NCI-H774 (cell line): Measurements from ENCODE around the gene ARFRP1.
"Not testable (repeated sequence)": the region's sequence is repeated elsewhere in the genome, so short reads cannot be mapped to it uniquely, and the experiment has no call there.

Experiments
- DNase-seq: peaks from one replicate; lab custom pipeline; 2025; lab: John Stamatoyannopoulos, UW

ARFRP1 gene

GRCh38 chr20:63732118-63733095 lies 24.6 kb upstream of the ARFRP1 start:
- no peak for DNase-seq

- DNase-seq, result no peak
Observed at GRCh38 chr20:63731410-63731809, 23.6 kb upstream of the ARFRP1 start.

DNA sequence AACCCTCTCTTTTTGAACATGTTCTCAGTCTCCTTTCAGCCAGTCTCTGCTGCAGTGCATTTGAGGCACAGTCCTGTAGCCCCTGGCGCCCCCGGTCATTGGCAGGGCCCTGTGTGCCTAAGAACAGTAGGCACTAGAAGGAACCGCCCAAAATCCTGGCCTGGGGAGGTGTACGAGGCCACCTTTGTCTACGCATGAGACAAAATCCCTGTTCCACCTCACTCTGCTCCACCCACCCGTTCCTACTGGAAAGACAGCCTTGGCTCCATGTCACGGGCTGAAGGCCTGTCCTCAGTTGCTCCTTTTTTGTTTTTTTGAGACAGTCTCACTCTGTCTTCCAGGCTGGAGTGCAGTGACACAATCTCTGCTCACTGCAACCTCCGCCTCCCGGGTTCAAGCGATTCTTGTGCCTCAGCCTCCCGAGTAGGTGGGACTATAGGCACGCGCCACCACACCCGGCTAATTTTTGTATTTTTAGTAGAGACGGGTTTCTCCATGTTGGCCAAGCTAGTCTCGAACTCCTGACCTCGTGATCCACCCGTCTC lies 22.5 kb upstream of the ARFRP1 start:
- DNase-seq, result not testable (repeated sequence)

DNA sequence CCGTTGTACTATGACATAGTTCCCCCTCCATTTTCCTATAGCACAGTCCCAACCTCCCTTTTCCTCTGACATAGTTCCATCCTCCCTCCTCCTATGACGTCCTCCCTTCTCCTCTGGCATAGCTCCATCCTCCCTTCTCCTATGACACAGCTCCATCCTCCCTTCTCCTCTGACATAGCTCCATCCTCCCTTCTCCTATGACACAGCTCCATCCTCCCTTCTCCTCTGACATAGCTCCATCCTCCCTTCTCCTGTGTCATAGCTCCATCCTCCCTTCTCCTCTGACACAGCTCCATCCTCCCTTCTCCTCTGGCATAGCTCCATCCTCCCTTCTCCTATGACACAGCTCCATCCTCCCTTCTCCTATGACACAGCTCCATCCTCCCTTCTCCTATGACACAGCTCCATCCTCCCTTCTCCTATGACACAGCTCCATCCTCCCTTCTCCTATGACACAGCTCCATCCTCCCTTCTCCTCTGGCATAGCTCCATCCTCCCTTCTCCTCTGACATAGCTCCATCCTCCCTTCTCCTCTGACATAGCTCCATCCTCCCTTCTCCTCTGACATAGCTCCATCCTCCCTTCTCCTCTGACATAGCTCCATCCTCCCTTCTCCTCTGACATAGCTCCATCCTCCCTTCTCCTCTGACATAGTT lies 15.3 kb upstream of the ARFRP1 start:
- not testable (repeated sequence) for DNase-seq

DNA sequence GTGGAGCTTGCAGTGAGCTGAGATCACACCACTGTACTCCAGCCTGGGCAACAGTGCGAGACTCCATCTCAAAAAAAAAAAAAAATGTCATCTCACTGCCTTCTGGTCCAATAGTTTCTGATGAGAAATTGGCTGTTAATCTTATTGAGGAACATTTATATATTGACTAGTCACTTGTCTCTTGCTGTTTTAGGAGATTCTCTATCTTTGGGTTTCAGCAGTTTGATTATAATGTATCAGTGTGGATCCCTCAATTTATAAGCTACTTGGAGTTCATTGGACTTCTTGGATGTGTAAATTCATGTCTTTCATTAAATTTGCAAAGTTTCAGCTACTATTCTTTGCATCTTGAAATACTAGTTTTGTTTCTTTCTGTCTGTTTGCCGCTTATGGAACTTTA lies 11.2 kb upstream of the ARFRP1 start:
- no peak for DNase-seq

DNA sequence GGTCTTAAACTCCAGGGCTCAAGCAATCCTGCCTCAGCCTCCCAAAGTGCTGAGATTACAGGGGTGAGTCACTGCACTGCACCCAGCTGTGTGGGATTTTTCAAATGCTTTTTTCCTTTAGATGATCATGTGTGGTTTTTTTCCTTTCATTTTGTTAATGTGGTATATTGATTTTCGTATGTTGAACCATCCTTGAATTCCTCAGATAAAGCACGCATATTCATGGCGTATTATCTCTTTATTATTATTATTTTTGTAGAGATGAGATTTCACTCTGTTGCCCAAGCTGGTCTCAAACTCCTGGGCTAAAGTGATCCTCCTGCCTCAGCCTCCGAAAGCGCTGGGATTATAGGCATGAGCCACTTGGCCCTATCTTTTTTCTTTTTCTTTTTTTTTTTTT lies 7.1 kb upstream of the ARFRP1 start:
- DNase-seq, result no peak

DNA sequence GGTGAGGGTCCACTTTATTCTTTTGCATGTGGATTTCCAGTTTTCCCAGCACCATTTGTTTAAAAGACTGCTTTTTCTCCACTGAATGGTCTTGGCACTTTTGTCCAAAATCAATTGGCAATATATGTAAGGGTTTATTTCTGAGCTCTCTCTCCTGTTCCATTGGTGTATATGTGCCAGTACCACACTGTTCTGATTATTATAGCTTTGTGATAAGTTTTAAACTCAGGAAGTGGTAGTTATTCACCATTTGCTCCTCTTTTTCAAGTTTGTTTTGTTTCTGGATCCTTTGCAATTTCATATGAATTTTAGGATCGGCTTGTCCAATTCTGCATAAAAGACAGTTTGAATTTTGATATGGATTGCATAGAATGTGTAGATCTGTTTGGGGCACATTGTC lies 4.4 kb upstream of the ARFRP1 start:
- DNase-seq, result no peak

DNA sequence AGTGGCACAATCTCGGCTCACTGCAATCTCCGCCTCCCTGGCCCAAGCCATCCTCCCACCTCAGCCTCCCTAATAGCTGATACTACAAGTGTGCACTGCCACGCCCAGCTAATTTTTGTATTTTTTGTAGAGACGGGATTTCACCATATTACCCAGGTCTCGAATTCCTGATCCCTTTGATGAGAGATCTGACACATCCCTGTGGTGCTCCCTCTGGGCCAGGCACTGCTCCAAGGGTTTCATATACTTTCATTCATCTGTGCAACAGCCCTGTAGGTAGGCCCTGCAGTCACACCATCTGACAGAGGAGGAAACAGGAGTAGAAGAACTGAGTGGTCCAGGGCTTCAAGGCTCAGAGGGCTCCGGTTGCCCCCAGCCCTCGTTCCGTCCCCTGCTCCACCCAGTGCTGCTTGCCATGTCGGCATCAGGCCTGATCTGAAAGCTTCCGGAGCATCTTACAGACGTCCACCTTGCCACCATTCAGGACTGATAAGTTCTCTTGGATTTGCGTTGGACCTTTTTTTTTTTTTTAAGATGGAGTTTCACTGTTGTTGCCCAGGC lies 3.4 kb upstream of the ARFRP1 start:
- DNase-seq, result no peak

GRCh38 chr20:63709149-63709527 lies 1.4 kb upstream of the ARFRP1 start:
- no peak for DNase-seq

DNA sequence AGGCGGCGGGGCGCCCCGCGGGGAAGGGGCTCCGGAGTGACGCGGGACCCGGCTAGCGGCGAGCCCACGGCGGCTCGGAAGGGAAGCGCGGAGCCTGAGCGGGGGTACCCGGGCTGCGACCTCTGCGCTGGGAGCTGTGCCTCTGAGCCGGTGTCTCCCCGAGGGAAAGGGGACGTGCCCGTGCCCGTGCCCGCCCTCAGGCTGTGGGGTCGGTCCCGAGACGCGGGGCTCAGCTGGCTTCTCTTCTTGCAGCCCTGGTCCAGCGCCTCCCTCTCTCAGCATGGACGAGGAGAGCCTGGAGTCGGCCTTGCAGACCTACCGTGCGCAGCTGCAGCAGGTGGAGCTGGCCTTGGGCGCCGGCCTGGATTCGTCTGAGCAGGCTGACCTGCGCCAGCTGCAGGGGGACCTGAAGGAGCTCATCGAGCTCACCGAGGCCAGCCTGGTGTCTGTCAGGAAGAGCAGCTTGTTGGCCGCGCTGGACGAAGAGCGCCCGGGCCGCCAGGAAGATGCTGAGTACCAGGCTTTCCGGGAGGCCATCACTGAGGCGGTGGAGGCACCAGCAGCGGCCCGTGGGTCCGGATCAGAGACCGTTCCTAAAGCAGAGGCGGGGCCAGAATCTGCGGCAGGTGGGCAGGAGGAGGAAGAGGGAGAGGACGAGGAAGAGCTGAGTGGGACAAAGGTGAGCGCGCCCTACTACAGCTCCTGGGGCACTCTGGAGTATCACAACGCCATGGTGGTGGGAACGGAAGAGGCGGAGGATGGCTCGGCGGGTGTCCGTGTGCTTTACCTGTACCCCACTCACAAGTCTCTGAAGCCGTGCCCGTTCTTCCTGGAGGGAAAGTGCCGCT lies 749 bp upstream of the ARFRP1 start:
- DNase-seq, result no peak

- DNase-seq, result no peak
Observed at GRCh38 chr20:63706852-63707557, 771 bp downstream of the ARFRP1 start.

DNA sequence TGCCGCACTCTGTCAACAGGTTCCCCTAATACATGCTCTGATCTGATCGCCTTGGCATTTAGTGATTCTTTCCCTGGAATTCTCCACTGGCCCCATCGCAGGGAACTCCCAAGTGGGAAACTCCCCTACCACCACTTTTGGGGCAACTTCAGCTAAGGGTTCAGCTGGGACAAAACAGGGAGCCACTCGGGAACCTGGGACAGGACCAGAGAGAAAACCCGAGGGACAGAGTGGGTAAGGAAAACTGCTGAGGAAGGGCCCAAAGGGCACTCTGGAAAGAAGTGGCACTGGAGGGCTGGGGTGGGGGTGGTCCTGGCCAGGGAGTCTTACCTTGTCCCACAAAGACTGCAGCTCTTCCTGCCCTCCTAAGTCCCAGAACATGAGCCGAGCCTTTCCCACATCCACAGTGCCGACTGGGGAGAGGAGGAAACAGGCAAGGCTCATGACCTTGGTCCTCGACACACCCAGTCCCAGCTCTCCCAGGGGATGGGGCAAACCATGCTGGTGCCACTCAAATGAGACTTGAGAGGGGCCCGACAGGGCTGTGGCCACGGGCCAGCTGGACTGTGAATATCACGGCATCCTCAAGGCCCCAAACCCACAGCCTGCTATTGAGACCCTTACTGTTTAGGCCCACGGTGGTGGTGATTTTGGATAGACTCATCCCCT lies 1.6 kb downstream of the ARFRP1 start:
- no peak for DNase-seq

DNA sequence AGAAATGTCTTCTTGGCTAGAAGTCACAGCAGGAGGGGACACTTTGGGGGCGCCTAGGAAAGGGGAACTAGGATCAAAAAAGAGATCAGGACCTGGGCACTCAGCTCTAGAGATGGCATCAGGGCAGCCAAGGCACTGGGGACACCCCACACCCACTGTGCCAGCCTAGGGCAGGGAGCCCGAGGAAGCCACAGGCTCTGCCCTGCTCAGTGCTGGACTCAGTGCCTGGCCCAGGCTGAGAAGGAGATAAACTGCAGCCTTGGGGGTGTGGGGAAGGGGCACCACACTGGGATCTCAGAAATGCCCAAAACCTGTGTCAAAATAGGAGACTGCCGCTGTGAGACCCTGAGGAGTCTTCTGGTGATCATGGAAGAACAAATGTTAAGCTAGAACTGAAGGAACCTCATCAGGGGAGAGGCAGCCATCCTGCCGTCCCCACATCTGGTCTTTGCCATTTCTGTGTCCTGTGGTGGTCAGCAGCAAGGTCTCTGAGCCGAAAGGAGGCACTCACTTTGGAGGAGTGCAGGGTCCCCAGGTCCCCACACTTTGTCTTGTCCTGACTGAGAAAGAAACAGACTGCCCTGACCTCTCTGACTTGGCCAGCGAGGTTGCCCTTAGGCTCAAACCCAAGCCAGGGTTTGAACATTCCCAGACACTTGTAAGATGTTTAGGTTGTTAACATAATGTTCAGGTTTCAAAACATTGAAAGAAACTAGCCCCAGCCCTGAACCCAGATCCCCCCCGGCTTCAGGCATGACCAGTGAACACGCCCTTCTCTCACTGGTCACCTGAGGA lies 2.3 kb downstream of the ARFRP1 start:
- no peak for DNase-seq

GRCh38 chr20:63704749-63705117 lies 3.0 kb downstream of the ARFRP1 start:
- DNase-seq, result no peak

GRCh38 chr20:63703976-63704748 lies 3.6 kb downstream of the ARFRP1 start:
- no peak for DNase-seq

DNA sequence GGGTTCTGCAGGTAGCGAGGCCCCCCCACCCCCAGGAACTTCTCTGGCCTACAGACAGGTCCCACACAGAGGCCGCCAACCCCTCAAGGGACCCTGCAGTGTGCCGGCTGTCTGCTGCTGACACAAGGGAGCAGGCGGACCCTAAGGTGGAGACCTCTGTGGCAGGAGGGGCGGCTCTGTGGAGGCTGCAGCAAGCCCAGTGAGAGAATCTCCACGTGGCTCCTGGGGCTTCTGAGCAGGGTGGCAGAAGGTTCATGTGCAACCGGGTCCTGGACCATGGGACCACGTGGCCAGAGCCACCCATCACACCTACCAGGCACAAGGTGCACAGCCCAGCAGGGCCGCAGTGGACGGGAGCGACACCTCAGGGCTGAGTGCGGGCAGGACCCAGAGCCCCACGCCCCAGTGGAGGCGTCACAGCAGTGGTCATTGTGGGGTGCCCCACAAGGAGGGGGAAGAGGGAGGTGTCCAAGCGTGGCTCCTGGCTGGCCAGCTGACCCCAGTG lies 4.3 kb downstream of the ARFRP1 start:
- no peak for DNase-seq

DNA sequence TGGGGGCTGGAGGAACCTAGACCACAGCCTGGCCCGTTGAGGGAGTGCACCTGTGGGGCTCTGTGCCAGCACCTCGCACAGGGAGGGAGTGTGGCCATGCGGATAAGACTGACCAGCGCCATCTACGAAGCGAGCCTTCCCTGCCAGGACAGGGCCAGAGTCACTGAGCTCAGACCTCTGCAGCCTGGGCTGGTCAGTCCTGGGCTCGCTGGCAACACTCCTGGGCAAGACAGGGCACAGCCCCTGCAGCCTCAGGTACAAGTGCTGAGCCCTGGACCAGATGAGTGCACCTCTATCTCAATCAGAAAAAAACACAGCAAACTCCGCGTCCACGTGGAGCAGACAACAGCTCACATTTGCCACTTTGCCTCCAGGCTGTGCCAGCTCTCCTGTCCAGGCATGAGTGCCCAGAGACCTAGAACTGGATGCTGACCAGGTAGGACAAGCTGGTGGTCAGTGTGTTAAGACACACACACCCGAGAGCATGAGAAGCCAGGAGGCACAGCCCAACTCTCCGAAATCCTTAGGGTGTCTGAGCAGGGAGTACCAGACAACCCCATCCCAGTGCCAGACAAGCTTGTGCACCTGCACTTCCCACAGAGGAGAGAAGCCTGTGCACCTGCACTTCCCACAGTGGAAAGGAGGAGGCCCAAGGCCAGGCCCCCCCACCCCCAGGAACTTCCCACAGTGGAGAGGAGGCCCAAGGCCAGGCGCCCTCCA lies 4.9 kb downstream of the ARFRP1 start:
- no peak for DNase-seq

DNA sequence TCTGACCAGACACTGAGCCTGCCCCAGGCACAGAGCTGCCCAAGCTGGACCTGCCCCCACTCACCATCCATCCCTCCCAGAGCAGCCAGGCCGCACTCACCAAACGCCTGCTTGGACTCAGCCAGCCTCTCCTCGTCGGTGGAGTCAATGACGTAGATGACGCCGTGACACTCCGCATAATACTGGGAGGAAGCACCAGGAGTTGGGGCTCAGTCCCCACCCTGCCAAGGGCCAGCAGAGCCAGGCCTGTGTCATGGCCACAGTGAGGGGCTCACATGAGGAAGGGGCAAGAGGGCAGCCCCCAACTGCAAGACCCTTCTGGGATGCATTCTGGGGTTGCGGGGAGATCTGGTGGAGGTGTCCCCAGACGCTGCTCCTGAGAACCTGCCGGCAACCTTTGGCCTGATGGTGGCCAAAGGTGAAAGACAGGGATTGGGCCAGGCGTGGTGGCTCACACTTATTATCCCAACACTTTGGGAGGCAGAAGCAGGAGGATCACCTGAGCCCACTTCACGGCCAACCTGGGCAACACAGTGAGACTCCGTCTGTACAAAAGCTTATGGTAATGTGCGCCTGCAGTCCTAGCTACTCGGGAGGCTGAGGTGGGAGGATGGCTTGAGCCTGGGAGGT lies 5.6 kb downstream of the ARFRP1 start:
- no peak for DNase-seq
